Skeletal muscle satellite cell (primary cell): ENCODE results near the gene ZNF107.
"Not testable (repeated sequence)": the region's sequence is repeated elsewhere in the genome, so short reads cannot be mapped to it uniquely, and the experiment has no call there.

Experiments used
- H3K27me3 ChIP-seq: 2 replicates; pipeline ENCODE4 v1.7.0; 2013; ENCODE audit warnings: low read length; ENCODE audit not compliant: control insufficient read depth, insufficient read depth
- H3K36me3 ChIP-seq: 2 replicates; pipeline ENCODE4 v1.7.0; 2013; ENCODE audit warnings: mild to moderate bottlenecking, control low read depth, low read length; ENCODE audit not compliant: insufficient read depth
- H3K4me1 ChIP-seq: 2 replicates; pipeline ENCODE4 v1.7.0; 2013; ENCODE audit warnings: low read length; ENCODE audit not compliant: control insufficient read depth, insufficient read depth
- H3K4me2 ChIP-seq: 2 replicates; pipeline ENCODE4 v1.7.0; 2013; ENCODE audit warnings: mild to moderate bottlenecking, low read length
- H3K4me3 ChIP-seq: 2 replicates; pipeline ENCODE4 v1.7.0; 2013; ENCODE audit warnings: low read length
- H3K9ac ChIP-seq: 2 replicates; pipeline ENCODE4 v1.7.0; 2013; ENCODE audit warnings: mild to moderate bottlenecking, low read depth, low read length, moderate library complexity
- H3K9me3 ChIP-seq: replicated peaks from 2 replicates; pipeline ENCODE4 v1.7.0; 2013; ENCODE audit warnings: mild to moderate bottlenecking, control low read depth, low read length

The ZNF107 gene

DNA sequence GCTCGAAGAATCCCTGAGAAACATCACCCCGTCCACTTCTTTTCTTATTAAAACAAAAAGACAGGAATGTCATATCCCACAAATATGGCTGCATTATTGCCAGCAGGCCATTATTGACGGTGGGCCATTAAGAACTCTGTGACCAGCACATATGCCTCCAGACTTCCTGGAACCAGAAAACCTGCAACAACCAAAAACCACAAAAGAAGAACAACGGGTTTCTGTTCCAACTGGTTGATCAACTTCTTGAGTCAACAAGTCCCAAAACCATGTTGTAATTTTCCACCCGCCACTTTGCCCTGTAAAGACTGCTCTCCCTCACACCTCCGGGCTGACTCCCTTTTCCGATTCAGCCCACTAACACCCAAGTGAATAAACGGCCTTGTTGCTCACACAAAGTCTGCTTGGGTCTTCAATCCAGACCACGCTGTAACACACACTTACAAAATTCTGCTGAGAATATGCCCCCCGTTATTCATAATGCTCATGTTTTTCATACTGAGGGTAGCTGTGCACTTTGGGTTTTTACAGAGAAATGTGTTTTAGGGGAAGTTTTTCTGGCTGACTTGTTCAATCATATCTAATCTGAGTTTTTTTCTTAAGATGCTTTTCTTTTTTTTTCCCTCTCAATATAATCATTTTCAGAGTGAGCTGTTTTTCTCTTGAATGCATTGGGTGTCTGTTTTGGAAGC lies 20.7 kb downstream of the ZNF107 start:
- Histone ChIP-seq H3K4me1 (no peaks in the 10 kb centered on the region), H3K9ac (no peak overlapping the region), H3K9me3 (no peaks in the 10 kb centered on the region), H3K36me3 (peaks cover 64% of the 10 kb centered on the region), H3K27me3 (no peaks in the 10 kb centered on the region), H3K4me3 (no peak overlapping the region), H3K4me2 (no peak overlapping the region)

DNA sequence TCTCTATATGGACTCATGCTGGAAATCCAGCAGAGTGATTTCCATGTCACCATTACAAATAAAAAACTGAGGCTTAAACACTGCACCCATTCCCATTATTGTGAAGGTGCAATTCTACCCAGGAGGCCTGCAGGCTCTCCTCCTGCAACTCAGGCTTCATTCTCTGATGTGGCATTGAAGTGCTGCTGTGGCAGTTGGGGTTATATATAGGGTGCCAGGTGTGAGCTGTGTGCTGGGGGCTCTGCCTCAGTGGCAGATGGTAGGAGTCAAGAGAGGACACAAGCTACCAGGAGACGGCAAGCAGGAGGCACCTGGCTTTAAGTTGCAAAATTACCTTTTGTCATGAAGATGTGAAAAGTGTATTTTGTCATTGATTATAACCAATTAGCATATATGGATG lies 21.3 kb downstream of the ZNF107 start:
- no peaks in the 10 kb centered on the region for H3K27me3 ChIP-seq
- H3K4me2 ChIP-seq: no peak overlapping the region
- H3K9ac ChIP-seq: no peak overlapping the region
- H3K4me1 ChIP-seq: no peaks in the 10 kb centered on the region
- peaks cover 64% of the 10 kb centered on the region for H3K36me3 ChIP-seq
- H3K9me3 ChIP-seq: no peaks in the 10 kb centered on the region
- no peak overlapping the region for H3K4me3 ChIP-seq

DNA sequence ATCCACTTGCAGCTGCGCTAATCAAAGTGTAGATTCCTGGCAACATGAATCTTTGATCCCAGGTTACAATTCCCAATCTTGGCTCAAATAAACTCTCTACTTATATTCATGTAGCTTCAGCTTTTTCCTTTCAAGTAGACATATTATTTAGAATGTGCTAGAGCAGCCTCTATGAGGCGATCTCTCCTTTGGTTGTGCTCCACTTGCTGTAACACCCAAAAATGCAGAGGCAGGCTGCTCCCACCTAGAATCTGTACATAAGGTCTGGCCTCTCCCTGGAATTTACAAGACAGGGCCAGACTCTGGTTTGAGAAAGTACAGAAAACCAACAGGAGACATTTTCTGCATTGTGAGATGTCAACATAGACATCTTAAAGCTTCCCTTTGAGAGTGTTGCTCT lies 23.1 kb downstream of the ZNF107 start:
- Histone ChIP-seq H3K4me2 (no peak overlapping the region), H3K36me3 (peaks cover 57% of the 10 kb centered on the region), H3K9me3 (no peaks in the 10 kb centered on the region), H3K4me1 (no peaks in the 10 kb centered on the region), H3K4me3 (no peak overlapping the region), H3K27me3 (no peaks in the 10 kb centered on the region), H3K9ac (no peak overlapping the region)

DNA sequence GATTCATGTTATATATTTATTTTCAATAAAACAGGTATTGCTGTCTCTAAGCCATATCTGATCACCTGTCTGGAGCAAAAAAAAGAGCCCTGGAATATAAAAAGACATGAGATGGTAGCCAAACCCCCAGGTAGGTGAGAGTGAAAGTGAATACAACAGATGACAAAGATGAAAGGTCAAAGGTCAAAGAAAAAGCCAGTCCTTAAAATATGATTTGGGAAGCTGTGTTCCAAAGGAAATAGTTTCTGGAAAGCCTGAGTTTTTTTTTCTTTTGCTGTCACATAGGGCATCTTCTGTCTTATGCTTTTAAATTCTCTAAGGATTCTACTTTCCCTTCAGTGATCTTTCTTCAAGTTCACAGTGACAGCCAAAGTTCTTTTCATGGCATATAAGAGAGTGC lies 25.9 kb downstream of the ZNF107 start:
- Histone ChIP-seq H3K9me3 (peaks cover 3% of the 10 kb centered on the region), H3K4me1 (no peaks in the 10 kb centered on the region), H3K4me2 (no peak overlapping the region), H3K4me3 (no peak overlapping the region), H3K36me3 (peaks cover 35% of the 10 kb centered on the region), H3K27me3 (no peaks in the 10 kb centered on the region), H3K9ac (no peak overlapping the region)

DNA sequence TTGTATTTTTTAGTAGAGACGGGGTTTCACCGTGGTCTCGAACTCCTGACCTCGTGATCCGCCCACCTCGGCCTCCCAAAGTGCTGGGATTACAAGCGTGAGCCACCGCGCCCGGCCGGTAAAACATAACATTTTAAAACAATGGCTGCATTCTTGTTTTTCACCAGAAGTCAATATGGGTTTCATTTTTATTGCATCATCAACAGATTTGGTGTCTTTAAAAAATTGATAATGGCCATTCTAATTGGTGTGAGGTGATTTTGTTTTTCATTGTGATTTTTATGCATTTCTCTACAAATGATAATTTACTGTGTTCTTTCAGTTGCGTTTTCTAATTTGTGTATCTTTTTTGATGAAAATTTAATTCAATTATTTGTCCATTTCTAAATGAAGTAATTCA lies 31.9 kb downstream of the ZNF107 start:
- H3K9ac ChIP-seq, H3K4me3 ChIP-seq, H3K4me2 ChIP-seq, H3K27me3 ChIP-seq, H3K4me1 ChIP-seq, H3K9me3 ChIP-seq: not testable (repeated sequence)
- peaks cover 23% of the 10 kb centered on the region for H3K36me3 ChIP-seq

DNA sequence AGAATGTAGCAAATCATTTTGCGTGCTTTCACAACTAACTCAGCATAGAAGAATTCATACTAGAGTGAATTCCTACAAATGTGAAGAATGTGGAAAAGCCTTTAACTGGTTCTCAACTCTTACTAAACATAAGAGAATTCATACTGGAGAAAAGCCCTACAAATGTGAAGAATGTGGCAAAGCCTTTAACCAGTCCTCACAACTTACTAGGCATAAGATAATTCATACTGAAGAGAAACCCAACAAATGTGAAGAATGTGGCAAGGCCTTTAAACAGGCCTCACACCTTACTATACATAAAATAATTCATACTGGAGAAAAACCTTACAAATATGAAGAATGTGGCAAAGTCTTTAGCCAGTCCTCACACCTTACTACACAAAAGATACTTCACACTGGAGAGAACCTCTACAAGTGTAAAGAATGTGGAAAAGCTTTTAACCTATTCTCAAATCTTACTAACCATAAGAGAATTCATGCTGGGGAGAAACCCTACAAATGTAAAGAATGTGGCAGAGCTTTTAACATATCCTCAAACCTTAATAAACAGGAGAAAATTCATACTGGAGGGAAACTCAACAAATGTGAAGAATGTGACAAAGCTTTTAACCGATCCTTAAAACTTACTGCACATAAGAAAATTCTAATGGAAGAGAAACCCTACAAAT lies 40.8 kb downstream of the ZNF107 start:
- Histone ChIP-seq H3K4me3 (no peak overlapping the region), H3K4me1 (no peaks in the 10 kb centered on the region), H3K9ac (no peak overlapping the region), H3K9me3 (peaks cover 45% of the 10 kb centered on the region), H3K36me3 (peaks cover 15% of the 10 kb centered on the region), H3K27me3 (no peaks in the 10 kb centered on the region), H3K4me2 (no peak overlapping the region)

DNA sequence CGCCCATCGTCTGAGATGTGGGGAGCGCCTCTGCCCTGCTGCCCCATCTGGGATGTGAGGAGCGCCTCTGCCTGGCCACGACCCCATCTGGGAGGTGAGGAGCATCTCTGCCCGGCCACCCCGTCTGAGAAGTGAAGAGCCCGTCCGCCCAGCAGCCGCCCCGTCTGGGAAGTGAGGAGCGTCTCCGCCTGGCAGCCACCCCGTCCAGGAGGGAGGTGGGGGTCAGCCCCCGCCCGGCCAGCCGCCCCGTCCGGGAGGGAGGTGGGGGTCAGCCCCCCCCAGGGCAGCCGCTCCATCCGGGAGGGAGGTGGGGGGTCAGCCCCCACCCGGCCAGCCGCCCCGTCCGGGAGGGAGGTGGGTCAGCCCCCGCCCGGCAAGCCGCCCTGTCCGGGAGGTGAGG lies 52.0 kb downstream of the ZNF107 start:
- H3K4me1 ChIP-seq, H3K9me3 ChIP-seq: not testable (repeated sequence)

DNA sequence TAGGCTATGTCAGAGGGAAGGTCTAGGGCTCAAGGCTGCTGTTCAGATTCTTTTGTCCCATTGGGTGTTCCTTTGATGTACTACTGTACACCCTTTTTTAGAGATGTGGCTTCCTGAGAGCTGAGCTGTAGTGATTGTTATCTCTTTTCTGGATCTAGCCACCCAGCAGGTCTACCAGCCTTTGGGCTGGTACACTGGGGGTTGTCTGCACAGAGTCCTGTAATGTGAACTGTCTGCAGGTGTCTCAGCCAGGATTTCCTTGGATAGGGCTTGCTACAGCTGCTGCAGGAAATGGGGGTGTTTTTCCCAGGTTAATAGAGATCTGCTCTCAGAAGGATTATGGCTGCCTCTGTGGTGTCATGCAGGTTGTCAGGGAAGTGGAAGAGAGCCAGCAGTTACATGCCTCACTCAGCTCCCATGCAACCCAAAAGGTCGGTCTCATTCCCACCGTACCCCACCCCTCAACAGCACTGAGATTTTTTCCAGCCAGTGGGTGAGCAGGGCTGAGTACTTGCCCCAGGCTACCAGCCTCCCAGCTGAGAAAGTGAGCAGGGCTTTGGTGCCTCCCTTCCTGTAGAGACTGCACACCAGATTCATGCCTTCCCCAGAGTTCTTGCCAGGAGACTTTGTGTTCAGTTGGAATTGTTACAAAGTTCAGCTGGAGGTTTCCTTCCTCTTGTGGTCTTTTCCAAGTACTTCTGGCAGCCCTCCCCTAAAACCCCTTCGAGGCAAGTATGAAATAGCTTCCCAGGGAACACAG lies 63.3 kb downstream of the ZNF107 start:
- Histone ChIP-seq H3K4me2 (no peak overlapping the region), H3K4me3 (no peak overlapping the region), H3K4me1 (no peaks in the 10 kb centered on the region)

More for the DNA sequence above, 52.0 kb downstream of the ZNF107 start:
- not testable (repeated sequence) for H3K4me3 ChIP-seq, H3K4me2 ChIP-seq, H3K36me3 ChIP-seq, H3K27me3 ChIP-seq, H3K9ac ChIP-seq

DNA sequence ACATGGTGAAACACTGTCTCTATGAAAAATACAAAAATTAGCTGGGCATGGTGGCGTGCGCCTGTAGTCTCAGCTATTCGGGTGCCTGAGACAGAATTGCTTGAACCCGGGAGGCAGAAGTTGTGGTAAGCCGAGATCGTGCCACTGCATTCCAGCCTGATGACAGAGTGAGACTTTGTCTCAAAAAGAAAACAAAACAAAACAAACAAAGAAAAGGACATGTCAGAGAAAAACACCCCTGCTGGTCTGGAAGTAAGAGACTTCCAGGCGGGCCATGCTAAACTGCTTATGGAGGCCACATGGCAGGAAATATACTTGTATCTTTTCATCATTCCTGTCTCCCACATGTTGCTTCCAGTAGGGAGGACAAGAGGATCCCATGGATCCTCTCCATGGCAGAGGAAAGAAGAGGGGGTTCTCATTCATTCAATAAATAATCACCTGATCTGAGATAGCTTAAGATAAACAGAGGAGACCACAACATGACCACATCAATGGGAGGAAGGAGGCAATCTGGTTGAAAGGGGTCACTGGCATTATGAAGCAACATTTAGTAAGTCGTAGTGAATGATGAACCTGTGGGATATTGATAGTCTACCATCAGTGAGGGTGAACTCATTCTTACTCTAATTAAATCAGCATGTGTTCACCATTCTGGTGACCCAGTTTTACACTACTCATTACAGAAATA lies 67.8 kb downstream of the ZNF107 start:
- Histone ChIP-seq H3K36me3 (no peaks in the 10 kb centered on the region), H3K9me3 (no peaks in the 10 kb centered on the region), H3K4me2 (no peak overlapping the region), H3K4me1 (no peaks in the 10 kb centered on the region), H3K9ac (no peak overlapping the region), H3K27me3 (no peaks in the 10 kb centered on the region), H3K4me3 (no peak overlapping the region)

More for the DNA sequence above, 63.3 kb downstream of the ZNF107 start:
- no peaks in the 10 kb centered on the region for H3K27me3 ChIP-seq
- H3K36me3 ChIP-seq: no peaks in the 10 kb centered on the region
- H3K9me3 ChIP-seq: no peaks in the 10 kb centered on the region
- H3K9ac ChIP-seq: no peak overlapping the region

DNA sequence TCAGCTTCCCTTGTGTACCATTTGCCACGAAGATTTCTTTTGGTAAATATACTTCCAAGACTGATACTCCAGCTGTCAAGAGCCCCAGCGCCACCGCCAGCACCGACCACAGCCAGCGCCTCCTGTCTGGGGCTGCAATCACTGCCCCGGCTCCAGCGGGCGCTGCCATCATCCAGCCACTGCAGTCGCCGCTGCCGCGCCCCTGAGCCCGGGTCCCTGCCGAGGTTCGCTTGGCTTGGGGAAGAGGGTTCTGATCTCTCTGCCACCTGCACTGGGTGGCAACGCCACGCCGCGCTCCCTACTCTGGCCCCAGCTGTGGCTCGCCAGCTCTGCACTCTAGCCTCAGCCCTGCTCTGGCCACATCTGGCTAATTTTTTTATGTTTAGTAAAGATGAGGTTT lies 70.6 kb downstream of the ZNF107 start:
- no peaks in the 10 kb centered on the region for H3K27me3 ChIP-seq

DNA sequence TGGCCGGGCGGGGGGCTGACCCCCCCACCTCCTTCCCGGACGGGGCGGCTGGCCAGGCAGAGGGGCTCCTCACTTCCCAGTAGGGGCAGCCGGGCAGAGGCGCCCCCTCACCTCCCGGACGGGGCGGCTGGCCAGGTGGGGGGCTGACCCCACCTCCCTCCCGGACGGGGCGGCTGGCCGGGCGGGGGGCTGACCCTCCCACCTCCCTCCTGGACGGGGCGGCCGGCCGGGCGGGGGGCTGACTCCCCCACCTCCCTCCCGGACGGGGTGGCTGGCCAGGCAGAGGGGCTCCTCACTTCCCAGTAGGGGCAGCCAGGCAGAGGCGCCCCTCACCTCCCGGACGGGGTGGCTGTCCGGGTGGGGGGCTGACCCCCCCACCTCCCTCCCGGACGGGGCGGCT lies 72.5 kb downstream of the ZNF107 start:
- not testable (repeated sequence) for H3K4me1 ChIP-seq, H3K9me3 ChIP-seq, H3K36me3 ChIP-seq, H3K4me2 ChIP-seq, H3K4me3 ChIP-seq, H3K27me3 ChIP-seq, H3K9ac ChIP-seq

More for the DNA sequence above, 70.6 kb downstream of the ZNF107 start:
- no peak overlapping the region for H3K4me3 ChIP-seq
- H3K4me2 ChIP-seq: no peak overlapping the region
- H3K36me3 ChIP-seq: no peaks in the 10 kb centered on the region
- no peak overlapping the region for H3K9ac ChIP-seq
- H3K4me1 ChIP-seq: no peaks in the 10 kb centered on the region
- H3K9me3 ChIP-seq: no peaks in the 10 kb centered on the region
